Measurements from ENCODE around the gene MALSU1. TPM values are rescaled to one million over a fixed set of nuclear protein-coding genes. Genes with fewer than 3 reads are reported as not detected.

Gene MALSU1
- total RNA-seq, 1 experiment from 2014 or later: 95.5 TPM

GRCh38 chr7:23287612-23288011 is 11.5 kb upstream of the MALSU1 start:
- Mint-ChIP-seq H3K4me1 (ENCODE audit: low read depth, unreplicated experiment) (no peaks in the 10 kb centered on the region), H3K27me3 (ENCODE audit: insufficient read depth, unreplicated experiment) (no peaks in the 10 kb centered on the region), H3K27ac (ENCODE audit: unreplicated experiment) (no peak overlapping the region), H3K9me3 (ENCODE audit: unreplicated experiment) (no peaks in the 10 kb centered on the region), H3K4me3 (ENCODE audit: unreplicated experiment) (no peak overlapping the region), H3K36me3 (ENCODE audit: insufficient read depth, unreplicated experiment) (no peaks in the 10 kb centered on the region)
- H3K4me1 ChIP-seq: no peaks in the 10 kb centered on the region
- H3K4me3 ChIP-seq (ENCODE audit: low read depth, low read length): no peak overlapping the region
- CTCF ChIA-PET: no interaction called here
- DNase-seq: no peak
- H3K36me3 ChIP-seq (ENCODE audit: control insufficient read depth, insufficient read depth, low read length): no peaks in the 10 kb centered on the region
- no peaks in the 10 kb centered on the region for H3K27me3 ChIP-seq (replicated peaks; ENCODE audit: control insufficient read depth, insufficient read depth, low read length)
- intact Hi-C loops (cut with micrococcal nuclease; ENCODE audit: unreplicated experiment): no loop called here
- BruUV-seq (replicated peaks): no TSS peak
- POLR2A ChIA-PET: no interaction called here
- no peaks in the 10 kb centered on the region for H3K9me3 ChIP-seq
- TF ChIP-seq CTCF (IDR thresholded peaks at IDR 0.05; ENCODE audit: insufficient read depth in 1 of 2, low read depth in 1 of 2, low read length in 1 of 2, severe bottlenecking in 1 of 2, unreplicated experiment in 1 of 2): no peak

GRCh38 chr7:23290993-23291392 is 8.1 kb upstream of the MALSU1 start:
- TF ChIP-seq CTCF (IDR thresholded peaks at IDR 0.05; ENCODE audit: insufficient read depth in 1 of 2, low read depth in 1 of 2, low read length in 1 of 2, severe bottlenecking in 1 of 2, unreplicated experiment in 1 of 2): no peak
- no peak overlapping the region for H3K27ac Mint-ChIP-seq (ENCODE audit: unreplicated experiment)
- H3K36me3 Mint-ChIP-seq (ENCODE audit: insufficient read depth, unreplicated experiment): no peaks in the 10 kb centered on the region
- Histone ChIP-seq H3K9me3 (no peaks in the 10 kb centered on the region), H3K36me3 (ENCODE audit: control insufficient read depth, insufficient read depth, low read length) (no peaks in the 10 kb centered on the region), H3K4me3 (ENCODE audit: low read depth, low read length) (no peak overlapping the region), H3K27me3 (replicated peaks; ENCODE audit: control insufficient read depth, insufficient read depth, low read length) (no peaks in the 10 kb centered on the region), H3K4me1 (no peaks in the 10 kb centered on the region)
- H3K27me3 Mint-ChIP-seq (ENCODE audit: insufficient read depth, unreplicated experiment): no peaks in the 10 kb centered on the region
- intact Hi-C loops (cut with micrococcal nuclease; ENCODE audit: unreplicated experiment): no loop called here
- ChIA-PET POLR2A (no interaction called here), CTCF (no interaction called here)
- DNase-seq: no peak
- no peaks in the 10 kb centered on the region for H3K4me1 Mint-ChIP-seq (ENCODE audit: low read depth, unreplicated experiment)
- no peaks in the 10 kb centered on the region for H3K9me3 Mint-ChIP-seq (ENCODE audit: unreplicated experiment)
- H3K4me3 Mint-ChIP-seq (ENCODE audit: unreplicated experiment): no peak overlapping the region
- no TSS peak for BruUV-seq (replicated peaks)

GRCh38 chr7:23291957-23292560 is 7.1 kb upstream of the MALSU1 start:
- Mint-ChIP-seq H3K27me3 (ENCODE audit: insufficient read depth, unreplicated experiment) (no peaks in the 10 kb centered on the region), H3K27ac (ENCODE audit: unreplicated experiment) (no peak overlapping the region), H3K9me3 (ENCODE audit: unreplicated experiment) (no peaks in the 10 kb centered on the region), H3K4me3 (ENCODE audit: unreplicated experiment) (no peak overlapping the region), H3K36me3 (ENCODE audit: insufficient read depth, unreplicated experiment) (no peaks in the 10 kb centered on the region), H3K4me1 (ENCODE audit: low read depth, unreplicated experiment) (no peaks in the 10 kb centered on the region)
- no peaks in the 10 kb centered on the region for H3K4me1 ChIP-seq
- no peak overlapping the region for H3K4me3 ChIP-seq (ENCODE audit: low read depth, low read length)
- H3K36me3 ChIP-seq (ENCODE audit: control insufficient read depth, insufficient read depth, low read length): no peaks in the 10 kb centered on the region
- no TSS peak for BruUV-seq (replicated peaks)
- DNase-seq: no peak
- no peak for TF ChIP-seq CTCF (IDR thresholded peaks at IDR 0.05; ENCODE audit: insufficient read depth in 1 of 2, low read depth in 1 of 2, low read length in 1 of 2, severe bottlenecking in 1 of 2, unreplicated experiment in 1 of 2)
- no peaks in the 10 kb centered on the region for H3K27me3 ChIP-seq (replicated peaks; ENCODE audit: control insufficient read depth, insufficient read depth, low read length)
- H3K9me3 ChIP-seq: no peaks in the 10 kb centered on the region
- CTCF ChIA-PET: interaction anchor here (1.2 kb wide), 1 partner anchor 19 kb away, joined by 3 read pairs; no protein-coding TSS in a partner anchor
- intact Hi-C loops (cut with micrococcal nuclease; ENCODE audit: unreplicated experiment): no loop called here
- POLR2A ChIA-PET: no interaction called here

Data from Caco-2 (cell line).